Bronchial epithelial cell (primary cell): Measurements from ENCODE around the gene DHRS1. TPM values are rescaled to one million over a fixed set of nuclear protein-coding genes. Genes with fewer than 3 reads are reported as not detected.

Experiments used
- DNase-seq: peaks from one replicate; pipeline ENCODE4 v3.0.0-alpha.2; 2010; ENCODE audit warnings: low read depth
- FAIRE-seq: peaks from 2 replicates; lab custom pipeline; 2011; peaks lifted over from hg19 to GRCh38; lab: Jason Lieb, UNC
- H3K27me3 ChIP-seq: 2 replicates; pipeline ENCODE4 v1.5.1; 2011; ENCODE audit warnings: low read length; ENCODE audit not compliant: control insufficient read depth, insufficient read depth
- H3K36me3 ChIP-seq: 2 replicates; pipeline ENCODE4 v1.5.1; 2011; ENCODE audit warnings: low read length; ENCODE audit not compliant: control insufficient read depth, insufficient read depth
- H3K4me3 ChIP-seq: 2 replicates; pipeline ENCODE4 v1.5.1; 2011; ENCODE audit warnings: mild to moderate bottlenecking, low read depth, low read length, control low read depth
- total RNA-seq: library from RNA; depleted of rRNA; stranded (reverse); fragments of >200 nt; gene quantifications from 2 replicates; pipeline ENCODE4 v1.2.1, GENCODE V29; 2014
- TF ChIP-seq, protein P1 (sequence below): IDR thresholded peaks from 2 replicates; pipeline ENCODE4 v1.5.1; 2011; ENCODE audit warnings: mild to moderate bottlenecking, moderate library complexity, low read length, control low read depth, inconsistent platforms; ENCODE audit not compliant: insufficient read depth, severe bottlenecking

Gene DHRS1
- total RNA-seq, 1 donor from 2014 or later: 16.6 TPM

DNA sequence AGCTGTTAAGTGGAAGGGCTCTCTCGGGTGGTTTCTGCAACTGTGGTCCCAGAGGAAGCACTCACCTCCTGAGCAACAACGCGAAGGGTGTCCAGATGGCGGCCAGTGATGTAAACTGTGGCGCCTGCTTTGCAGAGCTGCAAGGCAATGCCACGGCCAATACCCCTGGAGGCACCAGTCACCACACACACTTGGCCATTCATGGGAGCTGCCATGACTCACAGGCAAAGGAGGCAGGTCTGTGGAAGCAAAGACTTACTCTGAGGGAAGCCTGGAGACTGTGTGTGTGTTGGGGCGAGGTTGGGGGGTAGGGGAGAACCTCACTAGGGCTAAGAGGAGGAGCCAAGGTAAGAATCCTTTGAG, 707 bp downstream of the DHRS1 start:
- Histone ChIP-seq H3K36me3 (peaks cover 25% of the 10 kb centered on the region), H3K27me3 (no peaks in the 10 kb centered on the region), H3K4me3 (peak overlapping the region; percentile 73)
- peak; percentile 92 for DNase-seq
- TF ChIP-seq, protein P1, sequence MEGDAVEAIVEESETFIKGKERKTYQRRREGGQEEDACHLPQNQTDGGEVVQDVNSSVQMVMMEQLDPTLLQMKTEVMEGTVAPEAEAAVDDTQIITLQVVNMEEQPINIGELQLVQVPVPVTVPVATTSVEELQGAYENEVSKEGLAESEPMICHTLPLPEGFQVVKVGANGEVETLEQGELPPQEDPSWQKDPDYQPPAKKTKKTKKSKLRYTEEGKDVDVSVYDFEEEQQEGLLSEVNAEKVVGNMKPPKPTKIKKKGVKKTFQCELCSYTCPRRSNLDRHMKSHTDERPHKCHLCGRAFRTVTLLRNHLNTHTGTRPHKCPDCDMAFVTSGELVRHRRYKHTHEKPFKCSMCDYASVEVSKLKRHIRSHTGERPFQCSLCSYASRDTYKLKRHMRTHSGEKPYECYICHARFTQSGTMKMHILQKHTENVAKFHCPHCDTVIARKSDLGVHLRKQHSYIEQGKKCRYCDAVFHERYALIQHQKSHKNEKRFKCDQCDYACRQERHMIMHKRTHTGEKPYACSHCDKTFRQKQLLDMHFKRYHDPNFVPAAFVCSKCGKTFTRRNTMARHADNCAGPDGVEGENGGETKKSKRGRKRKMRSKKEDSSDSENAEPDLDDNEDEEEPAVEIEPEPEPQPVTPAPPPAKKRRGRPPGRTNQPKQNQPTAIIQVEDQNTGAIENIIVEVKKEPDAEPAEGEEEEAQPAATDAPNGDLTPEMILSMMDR: no peak
- FAIRE-seq: no peak

DNA sequence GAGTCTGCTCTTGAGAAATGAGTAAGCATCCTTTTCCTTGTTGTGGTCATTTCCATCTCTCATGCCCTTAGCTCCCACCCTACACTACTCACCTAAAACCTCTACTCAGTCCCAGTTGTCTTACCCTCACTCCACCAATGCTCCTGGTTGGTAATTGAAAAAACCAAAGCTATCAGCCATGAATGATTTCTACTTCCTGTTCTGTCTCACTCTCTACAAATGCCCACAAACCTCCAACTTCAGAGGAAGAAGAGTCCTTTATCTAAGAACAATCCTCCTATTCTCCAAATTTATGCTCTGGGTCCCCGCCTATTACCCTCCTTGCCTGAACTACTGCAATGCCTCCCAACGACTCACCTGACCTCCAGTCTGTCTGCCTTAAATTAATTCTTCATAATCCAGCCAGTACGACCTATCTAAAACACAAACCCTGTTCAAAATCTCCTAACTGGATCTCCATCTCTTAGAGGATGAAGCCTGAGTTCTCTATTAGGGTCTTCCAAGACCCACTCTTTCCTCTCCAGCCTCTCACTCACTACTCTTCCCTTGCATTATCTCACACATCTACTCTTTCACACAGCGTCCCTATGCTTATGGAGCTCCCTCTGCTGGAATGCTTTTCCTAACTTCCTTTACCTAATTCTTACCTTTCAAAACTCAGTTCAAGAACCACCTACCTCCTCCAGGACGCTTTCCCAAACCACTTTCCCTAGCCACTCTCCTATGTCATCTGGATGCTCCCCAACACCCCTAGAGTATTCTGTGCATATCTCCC, 2.2 kb downstream of the DHRS1 start:
- Histone ChIP-seq H3K27me3 (no peaks in the 10 kb centered on the region), H3K36me3 (peaks cover 22% of the 10 kb centered on the region), H3K4me3 (no peak overlapping the region)
- FAIRE-seq (no peak), DNase-seq (peak; percentile 72)
- TF ChIP-seq, protein P1: peak; percentile 77

DNA sequence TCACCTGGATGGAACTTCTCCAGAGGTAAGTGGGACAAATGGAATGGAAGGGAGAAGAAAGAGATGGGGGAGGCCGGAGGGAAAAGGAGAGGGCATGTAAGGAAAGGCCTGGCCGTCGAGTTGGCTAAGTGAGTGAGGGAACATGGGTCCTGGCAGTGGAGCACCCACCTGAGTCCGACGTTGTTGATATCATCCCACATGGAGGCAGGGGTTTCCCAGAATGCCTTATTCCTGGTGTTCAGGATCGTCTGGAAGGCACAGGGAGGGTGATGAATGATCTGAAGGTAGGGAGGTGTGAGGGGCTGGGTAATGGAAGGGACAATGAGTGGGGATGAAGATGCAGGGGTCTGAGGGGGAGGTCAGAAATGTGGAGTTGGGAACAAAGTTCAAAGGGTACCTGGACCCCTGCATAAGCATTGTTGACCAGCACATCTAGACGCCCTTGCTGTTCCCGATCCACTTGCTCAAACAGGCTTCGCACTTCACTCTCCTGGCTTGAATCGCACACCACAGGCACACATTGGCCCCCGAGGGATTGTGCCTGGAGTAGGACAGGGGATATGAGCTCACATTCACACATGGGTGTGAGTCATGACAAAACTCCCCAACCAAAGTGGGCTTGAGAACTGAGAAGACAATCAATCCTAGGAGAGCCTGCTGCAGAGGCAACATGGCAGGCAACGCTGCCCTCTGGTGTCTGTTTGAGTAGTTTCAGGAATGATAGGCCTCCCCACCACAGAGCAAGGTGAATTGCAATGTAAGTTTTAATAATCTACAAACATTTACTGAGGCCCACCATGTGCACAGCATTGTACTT, 3.0 kb downstream of the DHRS1 start:
- DNase-seq (peak; percentile 94), FAIRE-seq (peak; percentile 55)
- TF ChIP-seq, protein P1: peak; percentile 75
- H3K27me3 ChIP-seq: no peaks in the 10 kb centered on the region
- no peak overlapping the region for H3K4me3 ChIP-seq
- peaks cover 24% of the 10 kb centered on the region for H3K36me3 ChIP-seq

DNA sequence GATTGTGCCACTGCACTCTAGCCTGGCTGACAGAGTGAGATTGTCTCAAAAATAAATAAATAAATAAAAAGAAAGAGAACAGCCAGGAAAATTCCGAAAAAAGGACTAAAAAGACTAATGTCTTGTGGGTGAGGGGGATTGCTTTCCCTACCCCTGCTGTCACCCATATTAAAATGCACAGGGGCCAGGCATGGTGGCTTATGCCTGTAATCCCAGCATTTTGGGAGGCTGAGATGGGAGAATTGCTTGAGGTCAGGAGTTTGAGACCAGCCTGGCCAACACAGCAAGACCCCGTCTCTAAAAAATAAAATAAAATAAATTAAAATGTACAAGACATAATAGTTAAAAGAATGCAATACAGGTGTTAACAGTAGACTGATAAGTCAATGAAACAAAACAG, 6.1 kb downstream of the DHRS1 start:
- H3K36me3 ChIP-seq: peaks cover 36% of the 10 kb centered on the region
- TF ChIP-seq, protein P1: no peak
- no peak for FAIRE-seq

DNA sequence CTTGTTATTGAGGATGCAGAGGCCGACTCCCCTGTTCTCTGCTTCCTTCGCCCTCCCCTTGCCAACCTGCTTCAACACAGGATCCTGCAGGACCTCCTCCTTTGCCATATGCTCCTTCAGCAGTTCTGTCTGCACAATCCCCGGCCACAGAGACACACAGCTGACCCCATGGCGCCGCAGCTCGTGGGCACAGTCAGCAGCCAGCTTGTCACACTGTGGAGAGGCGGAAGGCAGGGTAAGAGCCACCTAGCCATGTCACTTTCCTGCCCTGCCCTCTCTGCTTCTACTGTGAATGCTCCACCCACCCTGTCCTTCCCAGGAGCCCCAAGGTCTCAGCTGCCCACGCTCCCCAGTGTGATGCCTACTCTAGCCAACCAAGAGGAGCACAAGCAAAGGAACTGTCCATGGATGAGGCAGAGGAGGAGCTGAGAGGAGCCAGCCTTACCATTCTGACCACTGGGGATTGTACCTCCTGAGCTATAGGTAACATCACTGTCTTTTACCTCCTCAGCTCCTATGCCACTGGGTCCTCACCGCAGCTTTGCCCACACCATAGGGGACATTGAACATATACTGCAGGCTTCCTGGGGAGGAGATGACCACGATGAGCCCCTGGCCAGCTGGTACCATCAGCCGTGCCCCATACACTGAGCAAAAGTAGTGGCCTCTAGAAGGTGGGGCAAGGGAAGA, 7.3 kb downstream of the DHRS1 start:
- TF ChIP-seq, protein P1: no peak

More for the DNA sequence above, 6.1 kb downstream of the DHRS1 start:
- DNase-seq: no peak
- Histone ChIP-seq H3K4me3 (no peak overlapping the region), H3K27me3 (no peaks in the 10 kb centered on the region)

More for the DNA sequence above, 7.3 kb downstream of the DHRS1 start:
- no peak for DNase-seq
- Histone ChIP-seq H3K27me3 (no peaks in the 10 kb centered on the region), H3K36me3 (peaks cover 36% of the 10 kb centered on the region), H3K4me3 (no peak overlapping the region)
- no peak for FAIRE-seq
